Neutrophil (primary cell): ENCODE data around the gene PRB3.

Experiments
- H3K27ac ChIP-seq: fragments of 200-600 bp; sonication (generic); 2 replicates; pipeline ENCODE4 v1.5.1; 2016; ENCODE audit warnings: mild to moderate bottlenecking, moderate library complexity
- H3K27me3 ChIP-seq: fragments of 200-600 bp; sonication (generic); 2 replicates; pipeline ENCODE4 v1.6.0; 2016; ENCODE audit warnings: mild to moderate bottlenecking
- H3K36me3 ChIP-seq: fragments of 200-600 bp; sonication (generic); 2 replicates; pipeline ENCODE4 v1.5.1; 2017
- H3K4me1 ChIP-seq, 2 experiments: fragments of 200-600 bp in 1 of 2; sonication (generic) in 1 of 2; 1 replicate in 1 of 2; 2 replicates in 1 of 2; pipeline versions ENCODE4 v1.5.1 to v1.6.1; 2013 to 2016; ENCODE audit warnings: low read depth in 1 of 2, low read length in 1 of 2, mild to moderate bottlenecking in 1 of 2, moderate library complexity in 1 of 2; ENCODE audit not compliant: control insufficient read depth in 1 of 2, insufficient read depth in 1 of 2
- H3K4me3 ChIP-seq, 2 experiments: fragments of 200-600 bp in 1 of 2; sonication (generic) in 1 of 2; 1 replicate in 1 of 2; 2 replicates in 1 of 2; pipeline ENCODE4 v1.5.1; 2013 to 2016; ENCODE audit warnings: low read depth in 1 of 2, low read length in 1 of 2, mild to moderate bottlenecking in 1 of 2, moderate library complexity in 1 of 2
- H3K9me3 ChIP-seq: fragments of 200-600 bp; sonication (generic); 2 replicates; pipeline ENCODE4 v1.5.1; 2016
- CTCF ChIP-seq: fragments of 200-600 bp; sonication (generic); IDR thresholded peaks from 2 replicates; pipeline ENCODE4 v1.5.1; 2016; ENCODE audit warnings: antibody characterized with exemption

The PRB3 gene

GRCh38 chr12:11227373-11227772, 42.1 kb downstream of the PRB3 start:
- Histone ChIP-seq H3K27me3 (no peaks in the 10 kb centered on the region), H3K27ac (no peak overlapping the region), H3K36me3 (no peaks in the 10 kb centered on the region), H3K9me3 (no peaks in the 10 kb centered on the region), H3K4me1 (no peaks in the 10 kb centered on the region), H3K4me3 (no peak overlapping the region)
- TF ChIP-seq CTCF: no peak
